Measurements from ENCODE around the gene PTDSS2. TPM values are rescaled to one million over a fixed set of nuclear protein-coding genes. Genes with fewer than 3 reads are reported as not detected.

Gene PTDSS2
- polyA plus RNA-seq, 1 experiment = 15.8 TPM

DNA sequence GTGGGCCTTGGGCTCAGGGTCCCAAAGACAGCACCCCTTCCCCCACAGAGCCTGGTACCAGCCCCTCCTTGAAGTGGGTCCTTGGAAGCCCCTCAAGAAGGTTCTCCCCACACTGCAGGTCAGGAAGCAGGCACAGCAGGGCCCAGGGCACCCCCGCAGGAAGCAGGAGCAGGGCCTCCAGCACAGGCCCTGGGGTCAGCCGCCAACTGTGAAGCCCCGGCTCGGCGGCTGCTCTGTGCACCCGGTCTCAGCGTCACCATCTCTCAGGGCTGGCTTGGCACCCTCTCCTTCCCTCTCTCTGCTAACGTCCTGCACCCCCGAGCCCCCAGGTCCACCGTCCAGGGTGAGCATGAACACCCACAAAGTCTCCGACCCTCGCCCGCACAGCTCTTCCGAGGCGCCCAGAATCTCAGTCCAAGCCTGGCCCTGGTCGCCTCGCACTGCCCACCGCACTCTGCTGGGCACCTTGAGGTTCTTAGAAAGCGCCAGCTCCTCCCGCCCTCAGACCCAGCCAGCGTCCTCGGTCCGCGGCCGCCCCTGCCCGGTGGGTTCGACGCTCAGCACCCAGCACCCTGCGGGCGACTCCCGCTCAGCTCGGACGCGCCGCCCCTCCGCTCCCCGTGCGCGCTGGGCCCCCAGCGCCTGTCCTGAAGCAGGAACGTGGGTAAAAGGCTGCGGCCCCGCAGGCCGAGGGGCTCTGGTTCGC lies 33.9 kb upstream of the PTDSS2 start:
- Histone ChIP-seq H3K9me3 (ENCODE audit: control insufficient read depth, insufficient read depth, low read length) (no peaks in the 10 kb centered on the region; the same call in 1 of the 2 replicates), H3K27ac (ENCODE audit: low read depth, low read length) (no peak overlapping the region), H3K4me3 (ENCODE audit: low read depth, low read length) (peak overlapping the region; percentile 49; the same call in 1 of the 2 replicates), H3K27me3 (ENCODE audit: control insufficient read depth, insufficient read depth, low read length) (peaks cover 27% of the 10 kb centered on the region)
- TF ChIP-seq, protein P1, sequence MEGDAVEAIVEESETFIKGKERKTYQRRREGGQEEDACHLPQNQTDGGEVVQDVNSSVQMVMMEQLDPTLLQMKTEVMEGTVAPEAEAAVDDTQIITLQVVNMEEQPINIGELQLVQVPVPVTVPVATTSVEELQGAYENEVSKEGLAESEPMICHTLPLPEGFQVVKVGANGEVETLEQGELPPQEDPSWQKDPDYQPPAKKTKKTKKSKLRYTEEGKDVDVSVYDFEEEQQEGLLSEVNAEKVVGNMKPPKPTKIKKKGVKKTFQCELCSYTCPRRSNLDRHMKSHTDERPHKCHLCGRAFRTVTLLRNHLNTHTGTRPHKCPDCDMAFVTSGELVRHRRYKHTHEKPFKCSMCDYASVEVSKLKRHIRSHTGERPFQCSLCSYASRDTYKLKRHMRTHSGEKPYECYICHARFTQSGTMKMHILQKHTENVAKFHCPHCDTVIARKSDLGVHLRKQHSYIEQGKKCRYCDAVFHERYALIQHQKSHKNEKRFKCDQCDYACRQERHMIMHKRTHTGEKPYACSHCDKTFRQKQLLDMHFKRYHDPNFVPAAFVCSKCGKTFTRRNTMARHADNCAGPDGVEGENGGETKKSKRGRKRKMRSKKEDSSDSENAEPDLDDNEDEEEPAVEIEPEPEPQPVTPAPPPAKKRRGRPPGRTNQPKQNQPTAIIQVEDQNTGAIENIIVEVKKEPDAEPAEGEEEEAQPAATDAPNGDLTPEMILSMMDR (IDR thresholded peaks at IDR 0.05; ENCODE audit: low read depth, low read length) = no peak
- CTCF ChIA-PET = no interaction called here
- no peak for DNase-seq (ENCODE audit: low read depth, low spot score)
- POLR2A ChIA-PET = interaction anchor here (1.0 to 1.3 kb wide), 2 partner anchors 32 to 90 kb away, joined by 3 to 6 read pairs; no protein-coding TSS in a partner anchor

GRCh38 chr11:416757-417621 lies 33.1 kb upstream of the PTDSS2 start:
- TF ChIP-seq, protein P1 (IDR thresholded peaks at IDR 0.05; ENCODE audit: low read depth, low read length) = no peak
- DNase-seq (ENCODE audit: low read depth, low spot score) = no peak
- Histone ChIP-seq H3K27ac (ENCODE audit: low read depth, low read length) (no peak overlapping the region), H3K4me3 (ENCODE audit: low read depth, low read length) (peak overlapping the region; percentile 49), H3K27me3 (ENCODE audit: control insufficient read depth, insufficient read depth, low read length) (peaks cover 27% of the 10 kb centered on the region), H3K9me3 (ENCODE audit: control insufficient read depth, insufficient read depth, low read length) (no peaks in the 10 kb centered on the region; the same call in 1 of the 2 replicates)
- POLR2A ChIA-PET = interaction anchor here (1.0 to 1.3 kb wide), 2 partner anchors 31 to 90 kb away, joined by 3 to 6 read pairs; no protein-coding TSS in a partner anchor
- CTCF ChIA-PET = no interaction called here

DNA sequence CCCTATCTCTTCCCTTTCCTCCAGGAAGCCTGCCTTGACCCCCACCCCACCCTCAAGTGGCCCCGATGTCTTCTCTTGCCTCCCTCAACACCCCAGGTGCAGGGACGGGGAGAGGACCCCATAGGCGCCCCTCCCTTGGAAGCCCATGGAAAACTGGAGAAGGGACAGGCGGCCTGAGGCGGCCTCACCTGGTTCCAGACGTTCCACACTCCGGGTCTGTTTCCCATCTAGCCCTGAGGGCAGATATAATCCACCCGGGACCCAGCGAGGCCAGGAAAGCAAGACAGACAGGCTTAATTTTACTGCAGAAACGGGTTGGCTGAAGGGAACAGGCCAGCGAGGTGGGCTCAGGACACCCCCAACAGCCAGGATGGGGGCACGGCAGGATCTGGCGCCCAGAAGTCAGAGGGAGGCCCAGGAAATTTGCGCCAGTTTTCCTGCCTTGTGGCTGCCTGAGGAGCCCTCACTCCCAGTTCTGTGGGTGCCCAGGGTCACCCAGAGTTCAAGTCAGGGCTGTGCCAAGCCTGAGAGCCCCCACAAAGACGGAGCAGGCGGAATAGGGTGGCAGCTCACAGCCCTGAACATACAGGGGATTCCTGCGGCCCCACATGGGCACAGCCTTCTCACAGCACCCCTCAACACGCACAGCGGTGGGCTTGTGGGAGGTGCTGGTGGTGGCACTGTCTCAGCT lies 32.3 kb upstream of the PTDSS2 start:
- ChIA-PET POLR2A (interaction anchor here (1.0 kb wide), 1 partner anchor 89 kb away, joined by 3 read pairs; no protein-coding TSS in a partner anchor), CTCF (no interaction called here)
- H3K4me3 ChIP-seq (ENCODE audit: low read depth, low read length) = no peak overlapping the region
- H3K27me3 ChIP-seq (ENCODE audit: control insufficient read depth, insufficient read depth, low read length) = peaks cover 27% of the 10 kb centered on the region
- no peak for DNase-seq (ENCODE audit: low read depth, low spot score)
- H3K27ac ChIP-seq (ENCODE audit: low read depth, low read length) = no peak overlapping the region
- TF ChIP-seq, protein P1 (IDR thresholded peaks at IDR 0.05; ENCODE audit: low read depth, low read length) = no peak
- H3K9me3 ChIP-seq (ENCODE audit: control insufficient read depth, insufficient read depth, low read length) = no peaks in the 10 kb centered on the region; the same call in 1 of the 2 replicates

DNA sequence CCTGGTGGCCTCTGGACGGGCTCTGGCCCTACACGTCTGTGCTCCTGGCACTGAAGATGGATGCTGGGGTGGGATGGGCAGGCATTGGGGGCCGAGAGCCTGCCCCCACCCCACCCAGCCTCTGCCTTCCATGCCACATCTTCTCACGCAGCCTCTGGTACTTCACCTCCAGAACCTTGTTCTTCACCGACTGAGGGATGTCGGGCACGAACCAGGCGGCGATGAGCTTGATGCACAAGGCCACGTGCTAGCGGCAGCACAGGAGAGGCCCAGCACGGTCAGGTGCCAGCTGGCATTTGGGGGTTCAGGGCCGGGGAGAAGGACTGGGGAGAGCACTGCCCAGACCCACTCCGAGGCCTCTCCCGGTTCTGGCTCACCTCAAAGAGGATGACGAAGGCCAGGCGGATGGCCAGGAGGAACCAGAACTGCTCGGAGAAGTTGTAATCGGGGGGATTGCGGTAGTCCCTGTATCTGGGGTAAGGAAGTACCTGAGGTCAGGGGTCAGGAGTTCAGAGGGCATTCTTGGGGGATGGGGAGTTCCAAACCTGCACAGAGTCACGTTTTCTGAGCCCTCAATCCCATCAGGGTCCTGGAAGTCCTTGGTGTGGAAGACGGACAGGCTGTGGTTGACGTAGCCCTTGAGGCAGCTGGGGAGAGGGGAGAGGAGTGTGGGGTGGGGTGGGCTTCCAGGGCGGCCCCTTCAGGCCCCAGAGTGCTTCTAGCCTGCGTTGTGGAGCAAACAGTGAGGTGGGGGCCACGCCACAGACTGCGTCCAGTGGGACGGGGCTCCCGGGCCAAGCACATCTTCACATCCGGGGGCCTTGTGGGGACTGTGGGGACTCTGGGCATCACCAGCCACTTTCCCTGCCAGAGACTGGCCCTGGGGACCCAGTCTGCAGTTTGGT lies 31.5 kb upstream of the PTDSS2 start:
- POLR2A ChIA-PET = no interaction called here
- TF ChIP-seq, protein P1 (IDR thresholded peaks at IDR 0.05; ENCODE audit: low read depth, low read length) = no peak

More for the DNA sequence above, 31.5 kb upstream of the PTDSS2 start:
- Histone ChIP-seq H3K4me3 (ENCODE audit: low read depth, low read length) (no peak overlapping the region), H3K27ac (ENCODE audit: low read depth, low read length) (no peak overlapping the region), H3K27me3 (ENCODE audit: control insufficient read depth, insufficient read depth, low read length) (peaks cover 27% of the 10 kb centered on the region), H3K9me3 (ENCODE audit: control insufficient read depth, insufficient read depth, low read length) (no peaks in the 10 kb centered on the region; the same call in 1 of the 2 replicates)
- CTCF ChIA-PET = no interaction called here
- no peak for DNase-seq (ENCODE audit: low read depth, low spot score)
